SIG-M5 (cell line): ENCODE results near the gene DYNC1H1.
"Not testable (repeated sequence)": the region's sequence is repeated elsewhere in the genome, so short reads cannot be mapped to it uniquely, and the experiment has no call there.

Experiments
- DNase-seq: peaks from one replicate; lab custom pipeline; 2025; lab: John Stamatoyannopoulos, UW

DYNC1H1 gene

GRCh38 chr14:101963656-101964296 lies 597 bp upstream of the DYNC1H1 start:
- DNase-seq, result no peak

GRCh38 chr14:101965181-101965544 lies 790 bp downstream of the DYNC1H1 start:
- DNase-seq, result no peak

- DNase-seq, result no peak
These were observed 1.7 kb downstream of the DYNC1H1 start for GRCh38 chr14:101965770-101966722.

- DNase-seq, result no peak
These were observed 2.4 kb downstream of the DYNC1H1 start for GRCh38 chr14:101966742-101967141.

GRCh38 chr14:101968186-101968585 lies 3.8 kb downstream of the DYNC1H1 start:
- DNase-seq, result no peak

- no peak for DNase-seq
These were observed 5.1 kb downstream of the DYNC1H1 start for GRCh38 chr14:101969481-101969880.

- no peak for DNase-seq
These were observed 6.5 kb downstream of the DYNC1H1 start for GRCh38 chr14:101970830-101971400.

- DNase-seq, result not testable (repeated sequence)
These were observed 7.1 kb downstream of the DYNC1H1 start for GRCh38 chr14:101971458-101971857.

- peak; percentile 0 for DNase-seq
These were observed 7.9 kb downstream of the DYNC1H1 start for GRCh38 chr14:101972126-101972866.

GRCh38 chr14:101973356-101973755 lies 9.0 kb downstream of the DYNC1H1 start:
- DNase-seq, result no peak

- no peak for DNase-seq
These were observed 10.9 kb downstream of the DYNC1H1 start for GRCh38 chr14:101975231-101975630.

GRCh38 chr14:101977311-101978071 lies 13.1 kb downstream of the DYNC1H1 start:
- DNase-seq, result no peak

- no peak for DNase-seq
These were observed 15.3 kb downstream of the DYNC1H1 start for GRCh38 chr14:101979666-101980065.

- no peak for DNase-seq
These were observed 15.9 kb downstream of the DYNC1H1 start for GRCh38 chr14:101980251-101980650.

GRCh38 chr14:101980700-101981099 lies 16.3 kb downstream of the DYNC1H1 start:
- no peak for DNase-seq

- DNase-seq, result no peak
These were observed 18.2 kb downstream of the DYNC1H1 start for GRCh38 chr14:101982621-101983020.

- DNase-seq, result not testable (repeated sequence)
These were observed 20.5 kb downstream of the DYNC1H1 start for GRCh38 chr14:101984831-101985230.

GRCh38 chr14:101985957-101986356 lies 21.6 kb downstream of the DYNC1H1 start:
- DNase-seq, result no peak

- no peak for DNase-seq
These were observed 22.6 kb downstream of the DYNC1H1 start for GRCh38 chr14:101986953-101987352.

GRCh38 chr14:101988377-101988776 lies 24.0 kb downstream of the DYNC1H1 start:
- DNase-seq, result no peak

GRCh38 chr14:101991352-101991751 lies 27.0 kb downstream of the DYNC1H1 start:
- DNase-seq, result no peak
